Measurements from ENCODE around the gene GGNBP2. TPM values are rescaled to one million over a fixed set of nuclear protein-coding genes. Genes with fewer than 3 reads are reported as not detected.

Gene GGNBP2
- polyA plus RNA-seq, 3 donors = 76.7 to 95.9 (median 91.3) TPM

GRCh38 chr17:36542755-36543154 is 2.0 kb upstream of the GGNBP2 start:
- DNase-seq (ENCODE audit: extremely low read depth in 1 of 11, low read depth in 9 of 11, low spot score in 4 of 11) = no peak

- DNase-seq (ENCODE audit: extremely low read depth in 1 of 11, low read depth in 9 of 11, low spot score in 4 of 11) = peak in 7 of 11 donors; percentile 27 to 34 (median 31)
These were observed 744 bp upstream of the GGNBP2 start for GRCh38 chr17:36544044-36544306.

GRCh38 chr17:36545077-36545464 is 352 bp downstream of the GGNBP2 start:
- no peak for DNase-seq (ENCODE audit: extremely low read depth in 1 of 11, low read depth in 9 of 11, low spot score in 4 of 11)

- DNase-seq (ENCODE audit: extremely low read depth in 1 of 11, low read depth in 9 of 11, low spot score in 4 of 11) = peak; percentile 86 to 98 (median 96)
These were observed 1.0 kb downstream of the GGNBP2 start for GRCh38 chr17:36545465-36546417.

GRCh38 chr17:36546418-36547093 is 1.8 kb downstream of the GGNBP2 start:
- no peak for DNase-seq (ENCODE audit: extremely low read depth in 1 of 11, low read depth in 9 of 11, low spot score in 4 of 11)

- no peak for DNase-seq (ENCODE audit: extremely low read depth in 1 of 11, low read depth in 9 of 11, low spot score in 4 of 11)
These were observed 3.1 kb downstream of the GGNBP2 start for GRCh38 chr17:36547776-36548175.

- DNase-seq (ENCODE audit: extremely low read depth in 1 of 11, low read depth in 9 of 11, low spot score in 4 of 11) = no peak
These were observed 6.0 kb downstream of the GGNBP2 start for GRCh38 chr17:36550491-36551417.

GRCh38 chr17:36553459-36553858 is 8.7 kb downstream of the GGNBP2 start:
- no peak for DNase-seq (ENCODE audit: extremely low read depth in 1 of 11, low read depth in 9 of 11, low spot score in 4 of 11)

GRCh38 chr17:36566081-36566480 is 21.4 kb downstream of the GGNBP2 start:
- DNase-seq (ENCODE audit: extremely low read depth in 1 of 11, low read depth in 9 of 11, low spot score in 4 of 11) = no peak

GRCh38 chr17:36575028-36575427 is 30.3 kb downstream of the GGNBP2 start:
- DNase-seq (ENCODE audit: extremely low read depth in 1 of 11, low read depth in 9 of 11, low spot score in 4 of 11) = no peak

- DNase-seq (ENCODE audit: extremely low read depth in 1 of 11, low read depth in 9 of 11, low spot score in 4 of 11) = no peak
These were observed 32.1 kb downstream of the GGNBP2 start for GRCh38 chr17:36576793-36577192.

GRCh38 chr17:36578671-36579070 is 34.0 kb downstream of the GGNBP2 start:
- no peak for DNase-seq (ENCODE audit: extremely low read depth in 1 of 11, low read depth in 9 of 11, low spot score in 4 of 11)

GRCh38 chr17:36583787-36584186 is 39.1 kb downstream of the GGNBP2 start:
- DNase-seq (ENCODE audit: extremely low read depth in 1 of 11, low read depth in 9 of 11, low spot score in 4 of 11) = no peak

GRCh38 chr17:36586138-36586537 is 41.4 kb downstream of the GGNBP2 start:
- no peak for DNase-seq (ENCODE audit: extremely low read depth in 1 of 11, low read depth in 9 of 11, low spot score in 4 of 11)

- no peak for DNase-seq (ENCODE audit: extremely low read depth in 1 of 11, low read depth in 9 of 11, low spot score in 4 of 11)
These were observed 45.4 kb downstream of the GGNBP2 start for GRCh38 chr17:36590082-36590481.

- DNase-seq (ENCODE audit: extremely low read depth in 1 of 11, low read depth in 9 of 11, low spot score in 4 of 11) = peak in 5 of 11 donors; percentile 31 to 73 (median 69)
These were observed 47.0 kb downstream of the GGNBP2 start, which contains the start of gene DHRS11 for GRCh38 chr17:36591434-36592315. Gene DHRS11 (plus strand): TSS chr17:36591879. CDS start chr17:36592010, 131 bp downstream.

GRCh38 chr17:36592316-36592715 is 47.6 kb downstream of the GGNBP2 start:
- DNase-seq (ENCODE audit: extremely low read depth in 1 of 11, low read depth in 9 of 11, low spot score in 4 of 11) = peak in 1 of 11 donors; percentile 39

- no peak for DNase-seq (ENCODE audit: extremely low read depth in 1 of 11, low read depth in 9 of 11, low spot score in 4 of 11)
These were observed 48.1 kb downstream of the GGNBP2 start for GRCh38 chr17:36592716-36593321.
